Measurements from ENCODE around the gene CENPO.

CENPO gene

GRCh38 chr2:24863641-24864040 lies 70.4 kb downstream of the CENPO start:
- no peaks in the 10 kb centered on the region for H3K9me3 ChIP-seq (ENCODE audit: insufficient read depth, low read length)
- H3K4me3 ChIP-seq (ENCODE audit: insufficient read length, low read depth), result no peak overlapping the region
- H3K27me3 ChIP-seq (ENCODE audit: insufficient read depth, insufficient read length), result no peaks in the 10 kb centered on the region
- no peaks in the 10 kb centered on the region for H3K36me3 ChIP-seq (ENCODE audit: insufficient read depth, insufficient read length, low read length)
- DNase-seq (ENCODE audit: low read depth, low spot score), result no peak
- TF ChIP-seq SUZ12 (IDR thresholded peaks at IDR 0.05; ENCODE audit: extremely low read depth, insufficient read depth, insufficient read length) (no peak), ZNF274 (IDR thresholded peaks at IDR 0.05; ENCODE audit: low read depth, low read length) (no peak), YY1 (IDR thresholded peaks at IDR 0.05; ENCODE audit: insufficient read depth, insufficient read length) (no peak)
- H3K4me1 ChIP-seq (ENCODE audit: insufficient read depth, insufficient read length), result no peaks in the 10 kb centered on the region
- H3K9ac ChIP-seq (ENCODE audit: insufficient read length, low read depth), result no peak overlapping the region

- TF ChIP-seq ZNF274 (IDR thresholded peaks at IDR 0.05; ENCODE audit: low read depth, low read length) (no peak), SUZ12 (IDR thresholded peaks at IDR 0.05; ENCODE audit: extremely low read depth, insufficient read depth, insufficient read length) (no peak), YY1 (IDR thresholded peaks at IDR 0.05; ENCODE audit: insufficient read depth, insufficient read length) (no peak)
- Histone ChIP-seq H3K36me3 (ENCODE audit: insufficient read depth, insufficient read length, low read length) (no peaks in the 10 kb centered on the region), H3K9ac (ENCODE audit: insufficient read length, low read depth) (no peak overlapping the region), H3K27me3 (ENCODE audit: insufficient read depth, insufficient read length) (no peaks in the 10 kb centered on the region), H3K9me3 (ENCODE audit: insufficient read depth, low read length) (no peaks in the 10 kb centered on the region), H3K4me3 (ENCODE audit: insufficient read length, low read depth) (no peak overlapping the region), H3K4me1 (ENCODE audit: insufficient read depth, insufficient read length) (peaks cover 2% of the 10 kb centered on the region)
- no peak for DNase-seq (ENCODE audit: low read depth, low spot score)
Measured at GRCh38 chr2:24866946-24867345, 73.7 kb downstream of the CENPO start.

- Histone ChIP-seq H3K9me3 (ENCODE audit: insufficient read depth, low read length) (no peaks in the 10 kb centered on the region), H3K36me3 (ENCODE audit: insufficient read depth, insufficient read length, low read length) (no peaks in the 10 kb centered on the region), H3K27me3 (ENCODE audit: insufficient read depth, insufficient read length) (no peaks in the 10 kb centered on the region), H3K9ac (ENCODE audit: insufficient read length, low read depth) (no peak overlapping the region), H3K4me1 (ENCODE audit: insufficient read depth, insufficient read length) (peaks cover 6% of the 10 kb centered on the region), H3K4me3 (ENCODE audit: insufficient read length, low read depth) (no peak overlapping the region)
- TF ChIP-seq ZNF274 (IDR thresholded peaks at IDR 0.05; ENCODE audit: low read depth, low read length), result no peak
- TF ChIP-seq SUZ12 (IDR thresholded peaks at IDR 0.05; ENCODE audit: extremely low read depth, insufficient read depth, insufficient read length), result no peak
- DNase-seq (ENCODE audit: low read depth, low spot score), result no peak
Measured at GRCh38 chr2:24870440-24870839, 77.2 kb downstream of the CENPO start.

- no peak for DNase-seq (ENCODE audit: low read depth, low spot score)
- no peaks in the 10 kb centered on the region for H3K9me3 ChIP-seq (ENCODE audit: insufficient read depth, low read length)
- TF ChIP-seq ZNF274 (IDR thresholded peaks at IDR 0.05; ENCODE audit: low read depth, low read length) (no peak), SUZ12 (IDR thresholded peaks at IDR 0.05; ENCODE audit: extremely low read depth, insufficient read depth, insufficient read length) (no peak), YY1 (IDR thresholded peaks at IDR 0.05; ENCODE audit: insufficient read depth, insufficient read length) (no peak)
- peaks cover 6% of the 10 kb centered on the region for H3K4me1 ChIP-seq (ENCODE audit: insufficient read depth, insufficient read length)
- no peak overlapping the region for H3K4me3 ChIP-seq (ENCODE audit: insufficient read length, low read depth)
- H3K27me3 ChIP-seq (ENCODE audit: insufficient read depth, insufficient read length), result no peaks in the 10 kb centered on the region
- no peaks in the 10 kb centered on the region for H3K36me3 ChIP-seq (ENCODE audit: insufficient read depth, insufficient read length, low read length)
- H3K9ac ChIP-seq (ENCODE audit: insufficient read length, low read depth), result no peak overlapping the region
Measured at GRCh38 chr2:24870891-24871705, 77.9 kb downstream of the CENPO start.

GRCh38 chr2:24871852-24872333 lies 78.7 kb downstream of the CENPO start:
- H3K36me3 ChIP-seq (ENCODE audit: insufficient read depth, insufficient read length, low read length), result no peaks in the 10 kb centered on the region
- H3K27me3 ChIP-seq (ENCODE audit: insufficient read depth, insufficient read length), result no peaks in the 10 kb centered on the region
- TF ChIP-seq ZNF274 (IDR thresholded peaks at IDR 0.05; ENCODE audit: low read depth, low read length) (no peak), YY1 (IDR thresholded peaks at IDR 0.05; ENCODE audit: insufficient read depth, insufficient read length) (no peak), SUZ12 (IDR thresholded peaks at IDR 0.05; ENCODE audit: extremely low read depth, insufficient read depth, insufficient read length) (no peak)
- no peak overlapping the region for H3K9ac ChIP-seq (ENCODE audit: insufficient read length, low read depth)
- H3K4me1 ChIP-seq (ENCODE audit: insufficient read depth, insufficient read length), result peaks cover 6% of the 10 kb centered on the region
- H3K4me3 ChIP-seq (ENCODE audit: insufficient read length, low read depth), result no peak overlapping the region
- no peak for DNase-seq (ENCODE audit: low read depth, low spot score)
- H3K9me3 ChIP-seq (ENCODE audit: insufficient read depth, low read length), result no peaks in the 10 kb centered on the region
